Measurements from ENCODE around the gene COX6A2. TPM values are rescaled to one million over a fixed set of nuclear protein-coding genes. Genes with fewer than 3 reads are reported as not detected.

The COX6A2 gene
- total RNA-seq, 4 donors from 2014 or later: not detected

GRCh38 chr16:31388535-31388934, 39.6 kb downstream of the COX6A2 start:
- TF ChIP-seq, protein P1, sequence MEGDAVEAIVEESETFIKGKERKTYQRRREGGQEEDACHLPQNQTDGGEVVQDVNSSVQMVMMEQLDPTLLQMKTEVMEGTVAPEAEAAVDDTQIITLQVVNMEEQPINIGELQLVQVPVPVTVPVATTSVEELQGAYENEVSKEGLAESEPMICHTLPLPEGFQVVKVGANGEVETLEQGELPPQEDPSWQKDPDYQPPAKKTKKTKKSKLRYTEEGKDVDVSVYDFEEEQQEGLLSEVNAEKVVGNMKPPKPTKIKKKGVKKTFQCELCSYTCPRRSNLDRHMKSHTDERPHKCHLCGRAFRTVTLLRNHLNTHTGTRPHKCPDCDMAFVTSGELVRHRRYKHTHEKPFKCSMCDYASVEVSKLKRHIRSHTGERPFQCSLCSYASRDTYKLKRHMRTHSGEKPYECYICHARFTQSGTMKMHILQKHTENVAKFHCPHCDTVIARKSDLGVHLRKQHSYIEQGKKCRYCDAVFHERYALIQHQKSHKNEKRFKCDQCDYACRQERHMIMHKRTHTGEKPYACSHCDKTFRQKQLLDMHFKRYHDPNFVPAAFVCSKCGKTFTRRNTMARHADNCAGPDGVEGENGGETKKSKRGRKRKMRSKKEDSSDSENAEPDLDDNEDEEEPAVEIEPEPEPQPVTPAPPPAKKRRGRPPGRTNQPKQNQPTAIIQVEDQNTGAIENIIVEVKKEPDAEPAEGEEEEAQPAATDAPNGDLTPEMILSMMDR (IDR thresholded peaks at IDR 0.05; ENCODE audit: low read depth): no peak

- TF ChIP-seq, protein P1 (IDR thresholded peaks at IDR 0.05; ENCODE audit: low read depth): no peak
These were observed 41.8 kb downstream of the COX6A2 start for GRCh38 chr16:31386157-31386984.

DNA sequence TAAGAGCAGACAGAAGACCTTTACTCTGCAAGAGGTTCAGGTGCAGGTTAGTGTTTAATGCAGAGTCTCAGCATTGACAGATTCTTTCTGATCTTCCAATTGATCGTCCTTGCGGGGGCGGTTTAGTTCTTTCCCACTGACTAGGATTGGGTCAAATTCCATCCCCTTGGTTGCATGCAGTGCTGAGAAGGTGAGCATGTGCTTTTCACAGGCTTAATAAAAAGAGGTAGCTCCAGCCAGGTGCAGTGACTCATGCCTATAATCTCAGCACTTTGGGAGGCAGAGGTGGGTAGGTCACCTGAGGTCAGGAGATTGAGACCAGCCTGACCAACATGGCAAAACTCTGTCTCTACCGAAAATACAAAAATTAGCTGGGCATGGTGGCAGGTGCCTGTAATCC, 42.5 kb downstream of the COX6A2 start:
- TF ChIP-seq, protein P1 (IDR thresholded peaks at IDR 0.05; ENCODE audit: low read depth): no peak

DNA sequence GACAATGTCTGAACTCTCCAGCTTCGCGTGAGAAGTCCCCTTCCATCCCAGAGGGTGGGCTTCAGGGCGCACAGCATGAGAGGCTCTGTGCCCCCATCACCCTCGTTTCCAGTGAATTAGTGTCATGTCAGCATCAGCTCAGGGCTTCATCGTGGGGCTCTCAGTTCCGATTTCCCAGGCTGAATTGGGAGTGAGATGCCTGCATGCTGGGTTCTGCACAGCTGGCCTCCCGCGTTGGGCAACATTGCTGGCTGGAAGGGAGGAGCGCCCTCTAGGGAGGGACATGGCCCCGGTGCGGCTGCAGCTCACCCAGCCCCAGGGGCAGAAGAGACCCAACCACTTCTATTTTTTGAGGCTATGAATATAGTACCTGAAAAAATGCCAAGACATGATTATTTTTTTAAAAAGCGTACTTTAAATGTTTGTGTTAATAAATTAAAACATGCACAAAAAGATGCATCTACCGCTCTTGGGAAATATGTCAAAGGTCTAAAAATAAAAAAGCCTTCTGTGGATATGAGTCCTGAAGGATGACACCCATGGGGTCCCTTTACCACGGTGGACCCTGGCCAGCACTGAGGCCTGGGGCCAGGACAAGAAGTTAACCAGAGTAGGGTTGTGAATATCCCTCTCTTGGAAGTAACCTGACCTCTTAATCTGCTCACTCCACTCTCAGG, 45.5 kb downstream of the COX6A2 start:
- TF ChIP-seq, protein P1 (IDR thresholded peaks at IDR 0.05; ENCODE audit: low read depth): no peak

DNA sequence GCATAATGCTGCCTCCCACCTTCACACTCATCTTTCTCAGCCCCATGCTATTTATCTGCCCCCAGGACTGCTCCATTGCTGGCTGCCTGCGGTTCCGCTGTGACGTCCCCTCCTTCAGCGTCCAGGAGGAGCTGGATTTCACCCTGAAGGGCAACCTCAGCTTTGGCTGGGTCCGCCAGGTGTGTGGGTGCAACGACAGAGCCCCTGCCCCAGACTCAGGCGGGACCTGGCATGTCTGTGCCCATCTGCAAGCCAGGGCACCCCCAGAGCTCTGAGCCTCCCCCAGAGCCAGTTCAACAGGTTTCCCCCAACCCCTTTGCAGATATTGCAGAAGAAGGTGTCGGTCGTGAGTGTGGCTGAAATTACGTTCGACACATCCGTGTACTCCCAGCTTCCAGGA, 48.0 kb downstream of the COX6A2 start:
- TF ChIP-seq, protein P1 (IDR thresholded peaks at IDR 0.05; ENCODE audit: low read depth): no peak

Other genes starting within 250 kb of the COX6A2 start
- gene FUS, start 248.2 kb downstream of the COX6A2 start, total RNA-seq: 10 to 100 TPM; 53.7 to 92.5 (median 66.2) TPM
- 10 to 100 TPM; 27.1 to 88.4 (median 49.7) TPM for gene PYCARD, start 225.6 kb downstream of the COX6A2 start, total RNA-seq
- gene TRIM72, start 214.2 kb downstream of the COX6A2 start, total RNA-seq: not detected
- gene PYDC1, start 211.2 kb downstream of the COX6A2 start, total RNA-seq: not detected
- 10 to 100 TPM; 12.4 to 72.2 (median 29.8) TPM for gene ITGAM, start 168.4 kb downstream of the COX6A2 start, total RNA-seq
- gene ITGAX, start 73.2 kb downstream of the COX6A2 start, total RNA-seq: 100 to 1,000 TPM in 1 of 4 donors, 1 to 10 TPM in 3; 4.7 to 158 (median 7.3) TPM
- gene ITGAD, start 35.0 kb downstream of the COX6A2 start, total RNA-seq: under 1 TPM in 3 of 4 donors, not detected in 1; 0.22 to 0.68 (median 0.65) TPM
- 1 to 10 TPM in 3 of 4 donors, under 1 TPM in 1; 0.98 to 2.4 (median 1.3) TPM for gene ZNF843, start 14.4 kb upstream of the COX6A2 start, total RNA-seq
- gene ARMC5, start 31.1 kb upstream of the COX6A2 start, total RNA-seq: 1 to 10 TPM; 2.5 to 7.7 (median 4.4) TPM
- 10 to 100 TPM; 12.6 to 35.0 (median 19.7) TPM for gene TGFB1I1, start 43.8 kb upstream of the COX6A2 start, total RNA-seq
- gene SLC5A2, start 54.8 kb upstream of the COX6A2 start, total RNA-seq: not detected
- 10 to 100 TPM; 20.2 to 49.2 (median 34.2) TPM for gene RUSF1, start 80.0 kb upstream of the COX6A2 start, total RNA-seq
- 1 to 10 TPM in 1 of 4 donors, not detected in 3; 4.7 TPM for gene AHSP, start 99.5 kb upstream of the COX6A2 start, total RNA-seq

Data from subcutaneous adipose tissue (tissue), 4 donors.